ENCODE data around the gene EMC9.

- TF ChIP-seq POLR2A (IDR thresholded peaks at IDR 0.05; ENCODE audit: low read depth, low read length) (no peak), POLR2AphosphoS5 (IDR thresholded peaks at IDR 0.05; ENCODE audit: low read depth, low read length) (peak; percentile 30; the same call in 1 of the 2 replicates), SPI1 (IDR thresholded peaks at IDR 0.05; ENCODE audit: low read depth, low read length) (no peak), TAF1 (IDR thresholded peaks at IDR 0.05; ENCODE audit: low read depth, low read length) (no peak), PAX5 (IDR thresholded peaks at IDR 0.05; ENCODE audit: insufficient read depth, low read length, severe bottlenecking) (no peak), POU2F2 (IDR thresholded peaks at IDR 0.05; ENCODE audit: low read depth, low read length) (no peak)
These were observed 5.8 kb upstream of the EMC9 start, which contains the start of gene RNF31 for GRCh38 chr14:24146978-24147760.

Measured in GM12891 (cell line).